PFSK-1 (cell line): ENCODE results near the gene EFCAB6.

ENCODE experiments used
- FOXP2 ChIP-seq: optimal IDR thresholded peaks from 2 replicates; pipeline ENCODE3; 2011; ENCODE audit warnings: borderline replicate concordance, control low read depth, inconsistent platforms; ENCODE audit not compliant: insufficient read depth; ENCODE audit errors: extremely low read length, extremely low read depth
- POLR2AphosphoS5 ChIP-seq: IDR thresholded peaks from 2 replicates; pipeline ENCODE4 v1.6.1; 2012; ENCODE audit warnings: low read depth, mild to moderate bottlenecking, control low read depth, low read length, moderate library complexity
- REST ChIP-seq, 2 experiments: IDR thresholded peaks; 2 replicates each; pipeline versions ENCODE4 v1.6.1 to v1.8.0; 2011 to 2012; ENCODE audit warnings: low read depth in 2 of 2, low read length in 2 of 2, control low read depth in 1 of 2, inconsistent platforms in 1 of 2, mild to moderate bottlenecking in 1 of 2, moderate library complexity in 1 of 2; ENCODE audit not compliant: insufficient read depth in 1 of 2
- SIN3A ChIP-seq: IDR thresholded peaks from 2 replicates; pipeline ENCODE4 v1.6.1; 2012; ENCODE audit warnings: mild to moderate bottlenecking, low read length, moderate library complexity, borderline replicate concordance; ENCODE audit not compliant: insufficient read depth
- TAF1 ChIP-seq: IDR thresholded peaks from 2 replicates; pipeline ENCODE4 v1.6.1; 2012; ENCODE audit warnings: low read length, control low read depth, borderline replicate concordance; ENCODE audit not compliant: insufficient read depth

EFCAB6 gene

DNA sequence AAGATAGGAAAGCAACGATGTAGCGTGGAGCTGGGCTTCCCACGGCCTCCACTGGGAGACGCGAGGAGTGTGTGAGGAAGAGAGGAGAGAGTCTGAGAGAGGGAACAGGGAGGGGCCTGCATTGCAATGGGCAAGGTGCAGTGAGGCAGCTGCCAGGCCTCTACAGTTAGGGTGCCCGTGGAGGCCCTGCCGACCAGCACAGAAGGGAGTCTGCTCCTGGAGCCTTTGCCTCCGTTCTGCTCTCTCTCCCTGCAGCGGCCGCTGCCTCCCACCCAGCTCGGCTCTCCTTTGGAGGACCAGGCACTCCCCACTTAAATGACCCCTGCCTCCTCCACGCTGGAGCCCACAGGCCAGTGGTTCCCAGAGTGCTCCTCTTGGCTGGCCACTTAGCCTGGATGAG is 181.7 kb downstream of the EFCAB6 start:
- TF ChIP-seq SIN3A, result no peak
- TF ChIP-seq REST (IDR thresholded peaks at IDR 0.05; ENCODE audit: insufficient read depth in 1 of 2, low read depth in 2 of 2, low read length in 2 of 2), result no peak
- TF ChIP-seq POLR2AphosphoS5, result no peak
- no peak for TF ChIP-seq TAF1
- TF ChIP-seq FOXP2, result no peak

GRCh38 chr22:43628250-43628649 is 183.9 kb downstream of the EFCAB6 start:
- no peak for TF ChIP-seq POLR2AphosphoS5
- TF ChIP-seq REST (IDR thresholded peaks at IDR 0.05; ENCODE audit: insufficient read depth in 1 of 2, low read depth in 2 of 2, low read length in 2 of 2), result no peak
- TF ChIP-seq TAF1, result no peak
- no peak for TF ChIP-seq FOXP2
- no peak for TF ChIP-seq SIN3A

DNA sequence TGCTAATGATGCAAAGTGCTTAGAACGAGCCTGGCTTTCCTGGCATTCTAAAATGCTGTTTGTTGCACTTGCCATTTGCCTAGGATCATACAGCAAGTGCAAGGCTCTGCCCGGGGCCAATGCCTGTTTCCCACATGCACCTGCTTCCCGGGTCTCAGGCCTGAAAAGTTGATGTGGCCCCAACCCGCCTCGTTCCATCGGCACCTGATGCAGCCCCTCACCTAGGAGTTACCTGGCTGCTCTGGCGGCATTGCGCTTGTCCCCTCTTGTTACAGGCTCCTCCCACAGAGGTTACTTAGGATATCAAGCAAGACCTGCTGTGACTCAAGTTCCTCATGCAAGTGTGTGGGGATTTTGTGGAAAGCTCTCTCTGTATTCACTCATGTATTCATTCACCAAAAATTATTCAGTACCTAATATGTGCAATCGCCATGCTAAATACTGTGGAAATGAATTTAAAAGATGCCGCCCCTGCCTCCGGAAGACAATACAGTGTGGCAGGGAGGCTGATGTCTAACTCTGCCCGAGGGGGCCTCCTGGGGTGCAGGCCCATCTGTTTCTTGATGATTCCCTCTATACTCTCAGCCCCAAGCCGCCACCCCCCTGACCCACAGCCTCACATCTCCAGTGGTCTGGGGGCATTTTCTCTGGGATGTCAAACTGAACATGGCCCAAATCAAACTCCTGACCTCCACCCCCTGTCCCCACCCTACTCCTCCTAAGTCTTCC is 184.5 kb downstream of the EFCAB6 start:
- no peak for TF ChIP-seq SIN3A
- no peak for TF ChIP-seq POLR2AphosphoS5
- no peak for TF ChIP-seq TAF1
- TF ChIP-seq FOXP2, result no peak
- TF ChIP-seq REST (IDR thresholded peaks at IDR 0.05; ENCODE audit: insufficient read depth in 1 of 2, low read depth in 2 of 2, low read length in 2 of 2), result no peak

DNA sequence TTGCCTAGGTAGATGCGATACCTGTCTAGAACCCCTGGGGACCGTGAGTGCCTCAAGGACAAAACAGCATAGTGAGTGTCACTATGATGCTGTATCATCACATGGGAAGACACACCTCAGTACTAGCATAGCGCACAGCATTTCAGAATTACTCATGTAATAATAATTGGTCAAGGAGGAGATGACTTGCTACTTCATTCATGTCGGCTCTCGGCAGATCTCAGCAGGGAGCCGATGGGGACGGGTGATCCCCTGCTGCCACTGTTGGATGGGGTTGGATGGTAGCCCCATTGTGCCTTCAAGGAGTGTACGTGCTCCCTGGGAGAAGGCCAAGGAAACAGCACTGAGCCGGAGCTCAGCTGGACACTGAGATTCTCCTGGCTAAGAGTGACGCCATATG is 186.9 kb downstream of the EFCAB6 start:
- TF ChIP-seq FOXP2 (no peak), SIN3A (no peak), POLR2AphosphoS5 (no peak), REST (IDR thresholded peaks at IDR 0.05; ENCODE audit: insufficient read depth in 1 of 2, low read depth in 2 of 2, low read length in 2 of 2) (no peak), TAF1 (no peak)
